ENCODE results near the gene EPHB1.

DNA sequence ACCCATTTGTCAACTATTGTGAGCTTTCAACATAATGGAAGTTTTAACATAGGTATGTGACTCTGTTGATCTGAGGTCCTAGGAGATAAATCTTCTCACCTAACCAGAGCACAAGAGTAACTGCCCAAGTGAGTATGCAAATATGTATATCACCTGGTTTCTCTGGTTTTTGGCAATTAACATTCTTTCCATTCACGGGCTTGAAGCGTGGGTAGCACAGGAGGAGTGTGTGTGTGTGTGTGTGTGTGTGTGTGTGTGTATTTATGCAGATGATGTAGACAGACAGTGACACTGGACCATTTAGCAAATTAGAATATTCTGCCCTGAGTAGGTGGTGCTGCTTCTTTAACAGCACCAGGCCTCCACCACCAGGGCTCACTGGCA lies 15.0 kb downstream of the EPHB1 start:
- TF ChIP-seq, protein P1, sequence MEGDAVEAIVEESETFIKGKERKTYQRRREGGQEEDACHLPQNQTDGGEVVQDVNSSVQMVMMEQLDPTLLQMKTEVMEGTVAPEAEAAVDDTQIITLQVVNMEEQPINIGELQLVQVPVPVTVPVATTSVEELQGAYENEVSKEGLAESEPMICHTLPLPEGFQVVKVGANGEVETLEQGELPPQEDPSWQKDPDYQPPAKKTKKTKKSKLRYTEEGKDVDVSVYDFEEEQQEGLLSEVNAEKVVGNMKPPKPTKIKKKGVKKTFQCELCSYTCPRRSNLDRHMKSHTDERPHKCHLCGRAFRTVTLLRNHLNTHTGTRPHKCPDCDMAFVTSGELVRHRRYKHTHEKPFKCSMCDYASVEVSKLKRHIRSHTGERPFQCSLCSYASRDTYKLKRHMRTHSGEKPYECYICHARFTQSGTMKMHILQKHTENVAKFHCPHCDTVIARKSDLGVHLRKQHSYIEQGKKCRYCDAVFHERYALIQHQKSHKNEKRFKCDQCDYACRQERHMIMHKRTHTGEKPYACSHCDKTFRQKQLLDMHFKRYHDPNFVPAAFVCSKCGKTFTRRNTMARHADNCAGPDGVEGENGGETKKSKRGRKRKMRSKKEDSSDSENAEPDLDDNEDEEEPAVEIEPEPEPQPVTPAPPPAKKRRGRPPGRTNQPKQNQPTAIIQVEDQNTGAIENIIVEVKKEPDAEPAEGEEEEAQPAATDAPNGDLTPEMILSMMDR (IDR thresholded peaks at IDR 0.05; ENCODE audit: low read length) = no peak
- TF ChIP-seq EZH2 (IDR thresholded peaks at IDR 0.05; ENCODE audit: borderline replicate concordance, low read length) = no peak
